ENCODE measurements around the gene PRDM16. TPM values are rescaled to one million over a fixed set of nuclear protein-coding genes. Genes with fewer than 3 reads are reported as not detected.

Gene PRDM16
- total RNA-seq, 4 donors from 2014 or later, result 5.4 to 13.2 (median 7.7) TPM

- no peak for DNase-seq
- H3K36me3 ChIP-seq, result no peaks in the 10 kb centered on the region
- H3K27me3 ChIP-seq, result no peaks in the 10 kb centered on the region
- H3K9me3 ChIP-seq, result no peaks in the 10 kb centered on the region
- no peak overlapping the region for H3K27ac ChIP-seq
- H3K4me1 ChIP-seq, result no peaks in the 10 kb centered on the region
- no peak for TF ChIP-seq CTCF (IDR thresholded peaks at IDR 0.05)
- TF ChIP-seq POLR2A (IDR thresholded peaks at IDR 0.05), result no peak
- no peak overlapping the region for H3K4me3 ChIP-seq
Measured at GRCh38 chr1:3106216-3106615, 37.2 kb downstream of the PRDM16 start.

GRCh38 chr1:3107201-3107600, 38.2 kb downstream of the PRDM16 start:
- Histone ChIP-seq H3K9me3 (no peaks in the 10 kb centered on the region), H3K27me3 (no peaks in the 10 kb centered on the region), H3K36me3 (no peaks in the 10 kb centered on the region), H3K4me1 (no peaks in the 10 kb centered on the region), H3K27ac (no peak overlapping the region), H3K4me3 (no peak overlapping the region)
- TF ChIP-seq POLR2A (IDR thresholded peaks at IDR 0.05) (no peak), CTCF (IDR thresholded peaks at IDR 0.05) (no peak)
- DNase-seq, result no peak

DNA sequence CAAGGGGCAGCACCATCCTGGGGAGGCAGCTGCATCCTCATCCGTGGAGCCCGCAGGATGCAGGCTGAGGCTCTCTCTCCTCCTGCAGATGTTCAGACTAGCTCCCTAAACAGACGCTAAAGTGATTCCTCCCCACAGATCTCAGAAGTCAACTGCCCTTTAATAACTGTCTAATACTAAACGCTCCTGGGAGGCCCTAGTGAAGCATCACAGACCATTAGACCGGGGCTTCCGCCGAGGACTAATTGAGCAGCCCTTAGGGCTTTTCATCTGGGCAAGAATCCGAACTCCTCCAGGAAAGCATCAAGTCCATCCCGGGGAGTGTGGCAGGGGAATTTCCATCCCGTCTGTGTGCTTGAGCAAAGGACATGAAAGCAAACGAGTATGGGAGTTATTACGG, 40.4 kb downstream of the PRDM16 start:
- H3K27ac ChIP-seq, result no peak overlapping the region
- H3K27me3 ChIP-seq, result no peaks in the 10 kb centered on the region
- no peak for DNase-seq
- H3K4me3 ChIP-seq, result no peak overlapping the region
- H3K4me1 ChIP-seq, result no peaks in the 10 kb centered on the region
- TF ChIP-seq POLR2A (IDR thresholded peaks at IDR 0.05), result no peak
- no peak for TF ChIP-seq CTCF (IDR thresholded peaks at IDR 0.05)
- no peaks in the 10 kb centered on the region for H3K36me3 ChIP-seq
- H3K9me3 ChIP-seq, result no peaks in the 10 kb centered on the region

GRCh38 chr1:3111348-3112021, 42.5 kb downstream of the PRDM16 start:
- Histone ChIP-seq H3K9me3 (no peaks in the 10 kb centered on the region), H3K36me3 (no peaks in the 10 kb centered on the region), H3K27me3 (no peaks in the 10 kb centered on the region), H3K4me1 (no peaks in the 10 kb centered on the region), H3K27ac (no peak overlapping the region), H3K4me3 (no peak overlapping the region)
- no peak for DNase-seq
- TF ChIP-seq CTCF (IDR thresholded peaks at IDR 0.05) (no peak), POLR2A (IDR thresholded peaks at IDR 0.05) (no peak)

DNA sequence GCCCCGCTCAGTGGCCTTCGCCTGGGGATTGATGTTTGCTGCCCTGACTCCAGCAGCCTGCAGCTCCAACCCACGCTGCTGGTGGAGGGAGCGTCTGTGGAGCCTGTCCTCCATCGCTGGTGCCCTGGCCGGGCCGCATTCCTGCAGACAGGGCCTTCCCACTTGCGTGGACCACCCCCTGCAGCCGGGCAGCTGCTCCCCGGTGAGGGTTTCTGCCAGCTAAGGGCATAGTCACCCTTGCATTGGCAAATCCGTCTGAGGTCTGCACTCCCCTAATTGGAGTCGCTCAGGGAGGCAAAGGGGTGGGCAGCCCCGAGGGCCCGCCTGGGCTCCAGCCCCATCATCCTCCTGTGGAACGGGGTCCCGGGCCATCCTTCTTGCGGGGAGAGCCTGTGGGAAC, 43.5 kb downstream of the PRDM16 start:
- no peak overlapping the region for H3K27ac ChIP-seq
- TF ChIP-seq POLR2A (IDR thresholded peaks at IDR 0.05), result no peak
- TF ChIP-seq CTCF (IDR thresholded peaks at IDR 0.05), result no peak

More for the DNA sequence above, 43.5 kb downstream of the PRDM16 start:
- H3K36me3 ChIP-seq, result no peaks in the 10 kb centered on the region
- no peaks in the 10 kb centered on the region for H3K27me3 ChIP-seq
- H3K9me3 ChIP-seq, result no peaks in the 10 kb centered on the region
- H3K4me3 ChIP-seq, result no peak overlapping the region
- DNase-seq, result no peak
- H3K4me1 ChIP-seq, result no peaks in the 10 kb centered on the region
